ENCODE data around the gene OTOA.

- no peak for TF ChIP-seq CTCF (IDR thresholded peaks at IDR 0.05)
- TF ChIP-seq POLR2A (IDR thresholded peaks at IDR 0.05) = no peak
Measured at GRCh38 chr16:21639493-21639892, 24.3 kb upstream of the OTOA start.

All from body of pancreas (tissue), 4 donors.